IPS-18c (cell line): ENCODE measurements around the gene IFNAR1.
A peak's percentile ranks its signal among the peaks of the same experiment; 100 is the strongest.

Source experiments
- H3K4me3 ChIP-seq: 2 replicates; pipeline ENCODE4 v1.7.0; 2013; ENCODE audit warnings: low read depth, mild to moderate bottlenecking, low read length, moderate library complexity; ENCODE audit not compliant: insufficient read depth
- H3K9me3 ChIP-seq: one replicate; pipeline ENCODE4 v1.6.1; 2013; ENCODE audit warnings: mild to moderate bottlenecking, low read length, moderate library complexity; ENCODE audit not compliant: control insufficient read depth, insufficient read depth

The IFNAR1 gene

GRCh38 chr21:33324291-33325221 lies at the start of gene IFNAR1:
Gene IFNAR1 (plus strand): TSS chr21:33324970. CDS start chr21:33325056, 86 bp downstream.
- Histone ChIP-seq H3K4me3 (peak within 1 kb of the TSS; percentile 70), H3K9me3 (no peaks in the 10 kb centered on the region)

GRCh38 chr21:33278721-33279120 lies 46.0 kb upstream of the IFNAR1 start:
- Histone ChIP-seq H3K9me3 (no peaks in the 10 kb centered on the region), H3K4me3 (no peak overlapping the region)

- no peak overlapping the region for H3K4me3 ChIP-seq
- H3K9me3 ChIP-seq: no peaks in the 10 kb centered on the region
Measured at GRCh38 chr21:33279330-33279820, 45.4 kb upstream of the IFNAR1 start.

GRCh38 chr21:33281096-33281652 lies 43.6 kb upstream of the IFNAR1 start:
- Histone ChIP-seq H3K4me3 (no peak overlapping the region), H3K9me3 (no peaks in the 10 kb centered on the region)

GRCh38 chr21:33283203-33283602 lies 41.6 kb upstream of the IFNAR1 start:
- Histone ChIP-seq H3K9me3 (no peaks in the 10 kb centered on the region), H3K4me3 (no peak overlapping the region)

- Histone ChIP-seq H3K4me3 (no peak overlapping the region), H3K9me3 (no peaks in the 10 kb centered on the region)
Measured at GRCh38 chr21:33286076-33286475, 38.7 kb upstream of the IFNAR1 start.

- Histone ChIP-seq H3K9me3 (no peaks in the 10 kb centered on the region), H3K4me3 (no peak overlapping the region)
Measured at GRCh38 chr21:33286600-33287456, 37.9 kb upstream of the IFNAR1 start.

- no peak overlapping the region for H3K4me3 ChIP-seq
- H3K9me3 ChIP-seq: no peaks in the 10 kb centered on the region
Measured at GRCh38 chr21:33289199-33289819, 35.5 kb upstream of the IFNAR1 start.

- Histone ChIP-seq H3K9me3 (peaks cover 2% of the 10 kb centered on the region), H3K4me3 (no peak overlapping the region)
Measured at GRCh38 chr21:33290441-33290840, 34.3 kb upstream of the IFNAR1 start.

- Histone ChIP-seq H3K9me3 (peaks cover 2% of the 10 kb centered on the region), H3K4me3 (no peak overlapping the region)
Measured at GRCh38 chr21:33291686-33292085, 33.1 kb upstream of the IFNAR1 start.

- no peak overlapping the region for H3K4me3 ChIP-seq
- peaks cover 2% of the 10 kb centered on the region for H3K9me3 ChIP-seq
Measured at GRCh38 chr21:33292724-33293123, 32.0 kb upstream of the IFNAR1 start.

GRCh38 chr21:33293136-33293535 lies 31.6 kb upstream of the IFNAR1 start:
- no peak overlapping the region for H3K4me3 ChIP-seq
- peaks cover 2% of the 10 kb centered on the region for H3K9me3 ChIP-seq

- Histone ChIP-seq H3K4me3 (no peak overlapping the region), H3K9me3 (peaks cover 2% of the 10 kb centered on the region)
Measured at GRCh38 chr21:33293811-33294216, 31.0 kb upstream of the IFNAR1 start.

- Histone ChIP-seq H3K9me3 (peaks cover 2% of the 10 kb centered on the region), H3K4me3 (no peak overlapping the region)
Measured at GRCh38 chr21:33296156-33296555, 28.6 kb upstream of the IFNAR1 start.

- Histone ChIP-seq H3K9me3 (peaks cover 2% of the 10 kb centered on the region), H3K4me3 (no peak overlapping the region)
Measured at GRCh38 chr21:33299181-33299752, 25.5 kb upstream of the IFNAR1 start.

GRCh38 chr21:33300701-33301631 lies 23.8 kb upstream of the IFNAR1 start:
- no peak overlapping the region for H3K4me3 ChIP-seq

More at GRCh38 chr21:33300701-33301631, 23.8 kb upstream of the IFNAR1 start:
- no peaks in the 10 kb centered on the region for H3K9me3 ChIP-seq
